ENCODE measurements around the gene APRT.

Gene APRT, protein sequence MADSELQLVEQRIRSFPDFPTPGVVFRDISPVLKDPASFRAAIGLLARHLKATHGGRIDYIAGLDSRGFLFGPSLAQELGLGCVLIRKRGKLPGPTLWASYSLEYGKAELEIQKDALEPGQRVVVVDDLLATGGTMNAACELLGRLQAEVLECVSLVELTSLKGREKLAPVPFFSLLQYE

DNA sequence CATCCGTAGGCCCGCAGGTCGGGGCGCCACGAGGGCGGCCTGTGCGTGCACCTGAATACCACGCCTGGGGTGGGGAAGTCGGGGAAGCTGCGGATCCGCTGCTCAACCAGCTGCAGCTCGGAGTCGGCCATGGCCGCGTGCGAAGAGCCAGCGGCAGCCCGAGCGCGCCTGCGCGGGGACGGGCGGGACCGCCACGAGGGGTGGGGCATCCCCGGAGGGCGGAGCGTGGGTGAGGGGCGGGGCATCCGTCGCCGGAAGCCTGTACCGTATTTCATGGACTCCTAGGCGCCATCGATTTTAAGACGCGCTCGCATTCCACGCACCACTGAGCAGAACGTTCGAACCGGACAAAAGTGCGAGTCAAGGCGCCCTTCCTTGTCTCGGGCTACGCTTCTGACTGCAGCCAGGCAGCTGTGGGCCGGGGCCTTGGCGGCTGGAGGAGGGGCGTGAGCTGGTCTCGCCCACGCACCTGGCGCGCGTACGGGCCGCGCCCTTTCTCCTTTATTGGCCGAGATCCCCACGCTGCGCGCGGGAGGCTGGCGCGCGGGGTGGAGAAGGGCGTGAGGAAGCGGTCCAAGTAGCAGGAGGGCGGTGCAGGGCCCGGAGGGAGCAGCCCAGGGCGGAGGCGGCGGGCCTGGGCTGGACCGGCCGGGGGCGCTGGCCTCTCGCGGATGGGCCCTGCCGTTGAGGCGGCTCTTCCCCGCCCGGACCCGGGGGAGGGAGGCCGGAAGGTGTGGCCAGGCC lies at the start of gene APRT:
Gene APRT (minus strand): TSS at position 160 of the 744 bp plus-strand sequence. CDS start 29 bp downstream, at position 131.
- DNase-seq: peak; percentile 88

- DNase-seq: no peak
Measured at GRCh38 chr16:88861359-88861758, 49.6 kb upstream of the APRT start.

DNA sequence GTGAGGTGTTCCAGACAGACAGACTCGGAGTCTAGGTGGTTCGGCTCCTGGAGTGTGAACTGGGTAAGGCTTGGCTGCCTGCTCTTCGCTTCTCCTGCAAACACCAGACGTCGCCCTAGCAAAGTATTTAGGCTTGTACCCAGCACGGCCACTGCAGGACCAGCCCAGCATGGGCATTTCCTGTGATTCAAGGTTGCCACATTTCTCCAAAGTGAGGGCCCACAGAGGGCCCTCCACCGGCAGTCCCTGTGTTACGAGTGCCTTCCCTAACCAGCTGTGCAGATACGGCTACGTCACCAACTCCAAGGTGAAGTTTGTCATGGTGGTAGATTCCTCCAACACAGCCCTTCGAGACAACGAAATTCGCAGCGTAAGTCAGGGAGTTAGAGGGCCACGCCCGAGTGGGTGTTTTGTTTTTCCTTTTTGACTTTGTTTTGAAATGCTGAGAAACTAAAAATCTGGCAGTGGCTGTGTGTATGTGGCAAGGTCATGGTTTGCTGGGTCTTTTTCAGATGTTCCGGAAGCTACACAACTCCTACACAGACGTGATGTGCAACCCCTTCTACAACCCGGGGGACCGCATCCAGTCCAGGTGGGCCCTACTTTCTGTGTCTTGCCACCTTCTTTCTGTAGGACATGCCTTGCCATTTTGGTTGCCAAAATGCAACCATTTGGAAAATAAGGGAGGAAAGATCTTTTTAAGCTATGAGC lies 47.8 kb upstream of the APRT start:
- DNase-seq: no peak

DNA sequence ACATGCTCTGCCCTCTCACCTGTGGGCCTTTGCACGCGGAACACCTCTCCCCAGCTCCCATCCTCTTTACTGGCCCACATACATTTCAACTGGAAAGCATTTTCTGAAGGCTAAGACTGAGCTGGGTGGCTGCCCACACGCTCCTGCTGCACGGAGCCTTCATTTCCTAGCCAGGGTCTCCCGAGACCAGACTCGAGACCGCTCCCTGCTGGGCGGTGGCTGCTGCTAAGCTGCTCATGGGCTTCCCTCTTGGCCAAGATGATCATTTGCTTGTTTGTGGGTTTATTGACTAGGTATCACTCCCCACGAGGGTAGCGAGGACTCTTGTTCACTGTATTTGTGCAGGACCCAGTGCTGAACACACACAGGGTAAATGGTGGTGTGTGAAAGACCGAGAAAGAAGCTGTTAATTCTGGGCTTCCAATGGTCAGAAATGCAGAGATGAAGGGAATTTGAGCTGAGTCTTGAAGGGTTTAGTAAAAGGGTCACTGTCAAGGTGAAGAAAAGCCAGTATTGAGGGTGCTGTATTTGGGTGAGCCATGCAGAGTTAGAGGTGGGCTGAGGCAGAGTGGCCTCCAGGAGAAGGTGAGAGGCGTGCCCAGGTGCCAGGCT lies 46.1 kb upstream of the APRT start:
- peak; percentile 77 for DNase-seq

DNA sequence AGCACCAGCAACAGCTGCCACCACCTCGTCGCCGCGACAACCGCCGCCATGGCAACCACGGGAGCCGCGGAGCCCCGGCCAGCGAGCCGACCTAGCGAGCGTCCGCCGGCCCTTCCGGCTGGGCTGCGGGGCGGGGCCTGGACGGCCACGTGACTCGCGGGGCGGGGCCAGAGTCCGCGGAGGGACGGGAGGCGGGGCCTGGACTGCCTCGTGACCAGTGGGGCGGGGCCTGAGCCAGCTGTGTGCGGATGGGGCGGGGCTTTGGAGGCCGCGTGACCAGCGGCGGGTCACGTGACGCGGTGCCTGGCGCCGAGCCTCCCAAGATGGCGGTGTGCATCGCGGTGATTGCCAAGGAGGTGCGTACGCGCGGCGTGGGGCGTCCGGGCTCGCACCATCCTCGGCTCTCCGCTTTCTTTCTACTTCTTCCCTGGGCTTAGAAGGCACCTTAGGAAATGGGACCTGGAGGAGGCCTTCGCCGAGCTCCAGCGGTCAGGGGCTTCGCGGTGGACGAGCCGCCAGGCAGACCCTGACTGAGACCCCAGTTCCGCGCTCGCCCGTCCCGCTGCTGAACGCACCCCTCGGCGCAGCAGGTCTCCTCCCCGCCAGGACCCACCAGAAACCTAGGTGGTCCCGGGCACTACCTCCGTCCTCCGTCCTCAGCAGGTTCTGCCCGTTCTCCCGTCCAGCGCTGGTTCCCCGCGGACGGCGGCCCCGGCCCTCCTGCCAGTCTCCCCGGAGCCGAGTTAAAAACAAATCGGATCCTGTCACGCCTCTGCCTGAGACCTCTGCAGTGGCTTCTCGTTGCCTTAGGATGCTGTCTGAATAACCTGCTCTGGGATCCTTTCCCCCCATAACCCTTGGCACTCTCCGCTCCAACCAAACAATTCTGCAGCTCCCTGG lies 45.4 kb upstream of the APRT start, which contains the start of the genes GALNS and TRAPPC2L:
Gene GALNS (minus strand): TSS at position 120 of the 900 bp plus-strand sequence. CDS start 70 bp downstream, at position 50.
Gene TRAPPC2L (plus strand): TSS at position 300 of the 900 bp plus-strand sequence. CDS start 24 bp downstream, at position 324.
- peak; percentile 95 for DNase-seq

GRCh38 chr16:88856122-88856827 lies 44.5 kb upstream of the APRT start:
- no peak for DNase-seq

- no peak for DNase-seq
Measured at GRCh38 chr16:88855736-88856121, 44.0 kb upstream of the APRT start.

DNA sequence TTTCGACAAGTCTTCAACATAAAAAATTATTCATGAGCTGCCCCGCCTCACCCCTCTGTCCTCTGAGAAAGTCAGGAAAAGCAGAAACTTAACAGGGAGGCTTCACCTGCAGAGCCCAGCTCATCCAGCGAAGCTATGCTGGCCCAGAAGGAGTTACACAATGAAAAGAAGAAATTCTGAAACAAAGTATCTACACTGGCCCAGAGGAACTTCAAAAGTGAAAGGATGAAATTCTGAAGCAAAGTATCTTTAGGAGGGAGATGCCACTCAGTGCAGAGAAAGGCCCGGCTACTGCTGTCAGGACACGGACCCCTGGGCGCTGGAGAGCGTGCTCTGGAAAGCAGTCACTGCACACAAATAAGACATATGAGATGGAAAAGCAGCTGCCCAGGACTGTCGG lies 43.4 kb upstream of the APRT start:
- no peak for DNase-seq

- DNase-seq: no peak
Measured at GRCh38 chr16:88854306-88855111, 42.8 kb upstream of the APRT start.

- DNase-seq: no peak
Measured at GRCh38 chr16:88853325-88853941, 41.7 kb upstream of the APRT start.

- no peak for DNase-seq
Measured at GRCh38 chr16:88851616-88852015, 39.9 kb upstream of the APRT start.

DNA sequence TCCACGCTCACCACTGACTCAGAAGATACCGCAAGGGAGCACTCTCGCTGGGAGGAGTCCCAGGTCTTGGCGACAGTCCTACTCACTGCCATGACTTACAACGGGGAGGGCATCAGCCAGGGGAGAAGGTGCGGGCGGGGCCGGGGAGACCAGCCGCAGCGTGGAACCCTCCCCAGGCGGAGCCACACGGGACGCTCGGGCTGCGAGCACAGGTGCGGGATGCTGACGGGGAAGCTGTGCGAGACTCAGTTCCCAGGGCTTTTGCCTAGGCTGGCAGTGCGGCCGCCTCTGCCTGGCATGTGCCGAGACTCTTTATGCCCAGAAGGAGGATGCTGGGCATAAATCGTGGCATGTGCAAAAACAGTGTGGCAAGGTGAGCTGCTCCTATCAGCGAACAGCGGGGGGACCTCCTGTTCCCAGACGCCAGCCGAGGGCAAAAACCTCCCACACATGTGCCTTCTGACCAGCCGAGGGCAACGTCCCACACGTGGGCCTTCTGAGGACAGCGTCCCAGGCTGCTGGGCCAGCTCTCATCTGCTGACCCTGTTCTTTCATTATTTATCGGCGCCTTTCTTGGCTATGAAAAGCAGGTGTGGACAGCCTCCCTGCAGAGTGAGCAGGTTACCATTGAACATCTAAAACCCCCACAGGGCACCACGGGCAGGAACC lies 38.9 kb upstream of the APRT start:
- DNase-seq: no peak

DNA sequence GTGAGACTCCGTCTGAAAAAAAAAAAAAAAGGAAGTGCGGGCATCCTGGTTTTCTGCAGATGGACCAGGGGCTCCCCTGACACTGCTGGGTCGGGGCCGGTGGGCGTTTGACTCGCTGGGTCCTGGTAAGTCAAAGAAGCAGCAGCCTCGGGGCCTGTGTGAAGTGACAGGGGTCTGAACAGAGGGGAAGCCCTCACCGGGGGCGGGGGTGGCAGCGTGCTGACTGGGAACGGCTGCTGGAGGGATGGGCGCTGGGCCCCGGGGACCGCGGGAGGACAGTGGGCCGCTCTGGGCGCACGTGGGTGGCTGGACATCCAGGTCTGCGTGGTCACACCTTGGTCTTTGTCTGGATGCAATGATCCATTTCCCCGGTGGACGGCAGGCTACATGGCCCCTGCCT lies 36.8 kb upstream of the APRT start:
- DNase-seq: no peak

DNA sequence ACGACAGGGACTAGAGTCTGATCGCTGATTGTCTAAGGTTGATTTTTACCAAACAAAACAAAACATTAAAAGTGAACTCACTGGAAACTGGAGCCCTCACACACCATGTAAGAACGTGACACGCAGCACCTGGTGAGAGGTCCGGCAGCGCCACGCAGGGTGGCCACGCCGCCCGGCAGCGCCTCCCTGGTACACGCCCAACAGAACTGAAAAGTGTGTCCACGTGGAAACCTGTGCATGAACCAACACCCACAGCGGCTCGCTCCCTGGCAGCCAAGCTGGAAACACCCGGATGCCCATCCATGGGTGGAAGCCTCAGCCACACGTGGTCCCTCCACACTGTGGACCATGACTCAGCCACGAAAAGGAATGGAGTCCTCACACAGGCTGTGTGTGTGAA lies 35.9 kb upstream of the APRT start:
- DNase-seq: no peak

GRCh38 chr16:88846088-88846487 lies 34.4 kb upstream of the APRT start:
- no peak for DNase-seq

DNA sequence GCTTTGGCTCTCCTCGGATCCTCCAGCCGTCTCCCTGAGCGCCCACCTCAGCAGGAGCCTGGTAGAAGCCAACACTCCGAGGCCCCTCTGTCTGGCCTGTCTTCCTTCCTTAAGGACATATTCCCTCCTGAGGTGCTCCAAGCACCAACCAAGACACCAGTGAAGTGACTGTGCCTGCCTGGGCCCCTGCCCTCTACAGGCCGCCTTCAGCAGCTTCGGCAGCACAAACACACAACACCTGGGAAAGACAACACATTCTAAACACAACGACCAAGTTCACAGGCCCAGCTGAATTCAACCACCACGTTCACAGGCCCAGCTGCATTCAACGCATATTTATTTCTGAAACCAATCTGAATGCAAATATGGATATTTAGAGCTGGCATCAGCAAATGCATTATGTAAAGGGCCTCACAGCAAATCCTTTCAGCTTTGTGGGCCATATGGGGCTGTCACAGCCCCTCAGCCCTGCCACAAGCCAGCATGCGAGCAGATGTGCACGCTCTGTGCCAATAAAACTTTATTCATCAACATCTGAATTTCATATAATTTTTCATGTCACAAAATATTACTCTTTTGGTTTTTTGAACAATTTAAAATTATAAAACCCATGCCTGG lies 32.8 kb upstream of the APRT start:
- no peak for DNase-seq

- no peak for DNase-seq
Measured at GRCh38 chr16:88843256-88843655, 31.5 kb upstream of the APRT start.

GRCh38 chr16:88842806-88843205 lies 31.1 kb upstream of the APRT start:
- no peak for DNase-seq

GRCh38 chr16:88842308-88842756 lies 30.6 kb upstream of the APRT start:
- DNase-seq: no peak
